Measurements from ENCODE around the gene SLC38A8. TPM values are rescaled to one million over a fixed set of nuclear protein-coding genes. Genes with fewer than 3 reads are reported as not detected.

The SLC38A8 gene
- total and polyA plus RNA-seq, 2 experiments from 2014 or later, result not detected

GRCh38 chr16:84048871-84049270 is 6.3 kb upstream of the SLC38A8 start:
- Histone ChIP-seq H3K4me3 (no peak overlapping the region), H4K20me1 (ENCODE audit: insufficient read depth, poor library complexity, severe bottlenecking) (no peaks in the 10 kb centered on the region), H2AFZ (no peak overlapping the region), H3K27ac (no peak overlapping the region), H3K79me2 (no peaks in the 10 kb centered on the region), H3K36me3 (replicated peaks; ENCODE audit: insufficient read depth, low read depth) (no peaks in the 10 kb centered on the region), H3K4me2 (no peak overlapping the region), H3K9me3 (ENCODE audit: low read depth) (no peaks in the 10 kb centered on the region), H3K4me1 (ENCODE audit: insufficient read depth) (no peaks in the 10 kb centered on the region), H3K9me2 (replicated peaks; ENCODE audit: insufficient read depth) (no peaks in the 10 kb centered on the region), H3K27me3 (peaks cover 10% of the 10 kb centered on the region)
- TF ChIP-seq CTCF (IDR thresholded peaks at IDR 0.05; ENCODE audit: poor library complexity) (no peak), EZH2phosphoT487 (IDR thresholded peaks at IDR 0.05; ENCODE audit: low read depth, severe bottlenecking, unreplicated experiment) (no peak), EZH2 (IDR thresholded peaks at IDR 0.05; ENCODE audit: borderline replicate concordance) (no peak)
- DNase-seq (ENCODE audit: low spot score), result no peak
- WGBS (ENCODE audit: low lambda C conversion rate, missing lambda C conversion rate), result 92% methylated on average over 13 of the region's 13 CpGs

- Histone ChIP-seq H3K4me3 (no peak overlapping the region), H3K27me3 (peaks cover 16% of the 10 kb centered on the region), H2AFZ (no peak overlapping the region), H3K36me3 (replicated peaks; ENCODE audit: insufficient read depth, low read depth) (no peaks in the 10 kb centered on the region), H4K20me1 (ENCODE audit: insufficient read depth, poor library complexity, severe bottlenecking) (no peaks in the 10 kb centered on the region), H3K79me2 (no peaks in the 10 kb centered on the region), H3K9me2 (replicated peaks; ENCODE audit: insufficient read depth) (no peaks in the 10 kb centered on the region), H3K9me3 (ENCODE audit: low read depth) (no peaks in the 10 kb centered on the region), H3K4me2 (no peak overlapping the region), H3K4me1 (ENCODE audit: insufficient read depth) (peaks cover 4% of the 10 kb centered on the region), H3K27ac (no peak overlapping the region)
- TF ChIP-seq EZH2phosphoT487 (IDR thresholded peaks at IDR 0.05; ENCODE audit: low read depth, severe bottlenecking, unreplicated experiment) (no peak), CTCF (IDR thresholded peaks at IDR 0.05; ENCODE audit: poor library complexity) (peak; percentile 22), EZH2 (IDR thresholded peaks at IDR 0.05; ENCODE audit: borderline replicate concordance) (no peak)
- WGBS (ENCODE audit: low lambda C conversion rate, missing lambda C conversion rate), result 65% methylated on average over 7 of the region's 7 CpGs
- peak; percentile 59 for DNase-seq (ENCODE audit: low spot score)
Observed at GRCh38 chr16:84048270-84048669, 5.7 kb upstream of the SLC38A8 start.

- no peak for DNase-seq (ENCODE audit: low spot score)
- Histone ChIP-seq H3K27ac (no peak overlapping the region), H3K9me2 (replicated peaks; ENCODE audit: insufficient read depth) (no peaks in the 10 kb centered on the region), H4K20me1 (ENCODE audit: insufficient read depth, poor library complexity, severe bottlenecking) (no peaks in the 10 kb centered on the region), H2AFZ (no peak overlapping the region), H3K4me2 (no peak overlapping the region), H3K79me2 (no peaks in the 10 kb centered on the region), H3K27me3 (peaks cover 17% of the 10 kb centered on the region), H3K4me1 (ENCODE audit: insufficient read depth) (peaks cover 4% of the 10 kb centered on the region), H3K36me3 (replicated peaks; ENCODE audit: insufficient read depth, low read depth) (no peaks in the 10 kb centered on the region), H3K9me3 (ENCODE audit: low read depth) (no peaks in the 10 kb centered on the region), H3K4me3 (no peak overlapping the region)
- no peak for TF ChIP-seq EZH2 (IDR thresholded peaks at IDR 0.05; ENCODE audit: borderline replicate concordance)
- no peak for TF ChIP-seq CTCF (IDR thresholded peaks at IDR 0.05; ENCODE audit: poor library complexity)
- no peak for TF ChIP-seq EZH2phosphoT487 (IDR thresholded peaks at IDR 0.05; ENCODE audit: low read depth, severe bottlenecking, unreplicated experiment)
- WGBS (ENCODE audit: low lambda C conversion rate, missing lambda C conversion rate), result 92% methylated on average over 4 of the region's 6 CpGs
Observed at GRCh38 chr16:84047626-84048025, 5.0 kb upstream of the SLC38A8 start.

- Histone ChIP-seq H3K9me3 (ENCODE audit: low read depth) (no peaks in the 10 kb centered on the region), H3K9me2 (replicated peaks; ENCODE audit: insufficient read depth) (no peaks in the 10 kb centered on the region), H2AFZ (no peak overlapping the region), H3K36me3 (replicated peaks; ENCODE audit: insufficient read depth, low read depth) (no peaks in the 10 kb centered on the region), H3K27ac (no peak overlapping the region), H4K20me1 (ENCODE audit: insufficient read depth, poor library complexity, severe bottlenecking) (no peaks in the 10 kb centered on the region), H3K4me1 (ENCODE audit: insufficient read depth) (peaks cover 4% of the 10 kb centered on the region), H3K27me3 (peaks cover 19% of the 10 kb centered on the region), H3K4me2 (no peak overlapping the region), H3K4me3 (no peak overlapping the region), H3K79me2 (no peaks in the 10 kb centered on the region)
- no peak for DNase-seq (ENCODE audit: low spot score)
- 91% methylated on average over 6 of the region's 6 CpGs for WGBS (ENCODE audit: low lambda C conversion rate, missing lambda C conversion rate)
- TF ChIP-seq CTCF (IDR thresholded peaks at IDR 0.05; ENCODE audit: poor library complexity) (no peak), EZH2 (IDR thresholded peaks at IDR 0.05; ENCODE audit: borderline replicate concordance) (no peak), EZH2phosphoT487 (IDR thresholded peaks at IDR 0.05; ENCODE audit: low read depth, severe bottlenecking, unreplicated experiment) (no peak)
Observed at GRCh38 chr16:84047206-84047605, 4.6 kb upstream of the SLC38A8 start.

All from hepatocyte (in vitro differentiated cells).